IMR-90 (cell line): ENCODE results near the gene SYNGR1. TPM values are rescaled to one million over a fixed set of nuclear protein-coding genes. Genes with fewer than 3 reads are reported as not detected.

Experiments
- ATAC-seq: fragments of 200-7000 bp; cut with Tn5 transposase; 2 replicates; pipeline ENCODE4 v1.9.1; 2020; ENCODE audit warnings: low read depth, mild to moderate bottlenecking, moderate library complexity
- BruUV-seq: library from RNA; stranded (reverse); fragments of 400-500 nt; replicated peaks from 2 replicates; lab custom pipeline; 2021; lab: Mats Ljungman, UMichigan
- CTCF ChIA-PET: fragments of 300-600 bp; formaldehyde crosslinking; extraction: SDS; loops from one replicate; lab custom pipeline; 2021; ENCODE audit warnings: antibody characterized with exemption; lab: Yijun Ruan, JAX
- POLR2A ChIA-PET: fragments of 300-600 bp; sonication (Branson Sonifier 250); formaldehyde crosslinking; loops from one replicate; lab custom pipeline; 2022; ENCODE audit warnings: antibody characterized with exemption; ENCODE audit not compliant: unreplicated experiment; lab: Charles Lee
- DNase-seq: peaks from one replicate; pipeline ENCODE4 v3.0.0; 2013
- H2AFZ ChIP-seq: replicated peaks from 2 replicates; pipeline ENCODE3; 2013; ENCODE audit warnings: low read length, mild to moderate bottlenecking; ENCODE audit not compliant: poor library complexity
- H2AK5ac ChIP-seq: 2 replicates; pipeline ENCODE4 v1.6.1; 2013; ENCODE audit warnings: low read depth, low read length, inconsistent platforms
- H2AK9ac ChIP-seq: replicated peaks from 2 replicates; pipeline ENCODE3; 2013; ENCODE audit warnings: mild to moderate bottlenecking, low read depth, low read length, moderate library complexity; ENCODE audit not compliant: poor library complexity
- H2BK120ac ChIP-seq: 2 replicates; pipeline ENCODE4 v1.6.1; 2013; ENCODE audit warnings: low read depth, low read length, inconsistent platforms
- H2BK15ac ChIP-seq: 3 replicates; pipeline ENCODE4 v1.6.1; 2013; ENCODE audit warnings: low read depth, low read length, inconsistent platforms
- H2BK20ac ChIP-seq: 2 replicates; pipeline ENCODE4 v1.6.1; 2013; ENCODE audit warnings: low read depth, mild to moderate bottlenecking, inconsistent platforms, low read length, moderate library complexity
- H2BK5ac ChIP-seq: 2 replicates; pipeline ENCODE4 v1.6.1; 2013; ENCODE audit warnings: mild to moderate bottlenecking, low read depth, low read length, inconsistent platforms; ENCODE audit not compliant: poor library complexity, severe bottlenecking
- H3K14ac ChIP-seq: replicated peaks from 2 replicates; pipeline ENCODE4 v1.6.1; 2013; ENCODE audit warnings: low read depth, low read length, inconsistent platforms
- H3K18ac ChIP-seq: 2 replicates; pipeline ENCODE4 v1.6.1; 2013; ENCODE audit warnings: low read depth, low read length, control low read depth
- H3K23ac ChIP-seq: 2 replicates; pipeline ENCODE4 v1.6.1; 2013; ENCODE audit warnings: low read depth, low read length, inconsistent platforms
- H3K27ac ChIP-seq: 2 replicates; pipeline ENCODE4 v1.5.1; 2013; ENCODE audit warnings: mild to moderate bottlenecking, control low read depth, low read length; ENCODE audit not compliant: insufficient read depth
- H3K27me3 ChIP-seq: 2 replicates; pipeline ENCODE4 v1.6.1; 2013; ENCODE audit warnings: low read length; ENCODE audit not compliant: control insufficient read depth, insufficient read depth
- H3K36me3 ChIP-seq: 2 replicates; pipeline ENCODE4 v1.6.1; 2013; ENCODE audit warnings: low read length, mixed read lengths; ENCODE audit not compliant: control insufficient read depth, insufficient read depth
- H3K4ac ChIP-seq: 2 replicates; pipeline ENCODE4 v1.6.1; 2013; ENCODE audit warnings: low read depth, low read length, inconsistent platforms
- H3K4me1 ChIP-seq: 2 replicates; pipeline ENCODE4 v1.6.1; 2013; ENCODE audit warnings: low read length, mixed read lengths; ENCODE audit not compliant: control insufficient read depth, insufficient read depth
- H3K4me2 ChIP-seq: 2 replicates; pipeline ENCODE4 v1.6.1; 2013; ENCODE audit warnings: low read depth, mild to moderate bottlenecking, control low read depth, low read length, moderate library complexity
- H3K4me3 ChIP-seq: 2 replicates; pipeline ENCODE4 v1.5.1; 2013; ENCODE audit warnings: low read depth, mild to moderate bottlenecking, control low read depth, low read length, moderate library complexity; ENCODE audit not compliant: insufficient read depth
- H3K56ac ChIP-seq: 2 replicates; pipeline ENCODE4 v1.6.1; 2013; ENCODE audit warnings: low read length, inconsistent platforms; ENCODE audit not compliant: insufficient read depth; ENCODE audit errors: extremely low read depth
- H3K79me1 ChIP-seq, 2 experiments: 2 replicates each; pipeline ENCODE4 v1.6.1; 2013; ENCODE audit warnings: low read length in 2 of 2, inconsistent platforms in 1 of 2, low read depth in 1 of 2
- H3K9ac ChIP-seq: 2 replicates; pipeline ENCODE4 v1.6.1; 2013; ENCODE audit warnings: low read depth, low read length, control low read depth
- H3K9me1 ChIP-seq: 2 replicates; pipeline ENCODE4 v1.6.1; 2013; ENCODE audit warnings: low read length, inconsistent platforms; ENCODE audit not compliant: insufficient read depth
- H3K9me3 ChIP-seq: 2 replicates; pipeline ENCODE4 v1.6.1; 2013; ENCODE audit warnings: low read length; ENCODE audit not compliant: control insufficient read depth, insufficient read depth
- H4K20me1 ChIP-seq: 2 replicates; pipeline ENCODE4 v1.6.1; 2013; ENCODE audit warnings: low read length, inconsistent platforms; ENCODE audit not compliant: insufficient read depth
- H4K5ac ChIP-seq: 2 replicates; pipeline ENCODE4 v1.6.1; 2013; ENCODE audit warnings: mild to moderate bottlenecking, low read depth, low read length, control low read depth
- H4K8ac ChIP-seq, 2 experiments: 2 replicates each; pipeline ENCODE4 v1.6.1; 2013; ENCODE audit warnings: low read depth in 2 of 2, low read length in 2 of 2, control low read depth in 1 of 2, inconsistent platforms in 1 of 2
- H4K91ac ChIP-seq: 2 replicates; pipeline ENCODE4 v1.6.1; 2013; ENCODE audit warnings: low read depth, low read length, inconsistent platforms; ENCODE audit not compliant: insufficient read depth
- BHLHE40 ChIP-seq: fragments of 150-350 bp; IDR thresholded peaks from 2 replicates; pipeline ENCODE4 v1.6.1; 2016; ENCODE audit warnings: mild to moderate bottlenecking, low read depth, low read length
- CEBPB ChIP-seq: IDR thresholded peaks from 2 replicates; pipeline ENCODE4 v1.6.1; 2012; ENCODE audit warnings: low read depth, low read length, improper control_type of control experiment
- CHD1 ChIP-seq: IDR thresholded peaks from 2 replicates; pipeline ENCODE4 v1.6.1; 2012; ENCODE audit warnings: low read depth, low read length, improper control_type of control experiment
- CTCF ChIP-seq: conservative IDR thresholded peaks from 2 replicates; pipeline ENCODE4 v1.5.1; 2012; ENCODE audit warnings: mild to moderate bottlenecking, low read depth, low read length, improper control_type of control experiment
- ELK1 ChIP-seq: fragments of 150-350 bp; IDR thresholded peaks from 2 replicates; pipeline ENCODE4 v1.6.1; 2016; ENCODE audit warnings: low read depth, mild to moderate bottlenecking, low read length, moderate library complexity, borderline replicate concordance
- FOS ChIP-seq: fragments of 150-350 bp; IDR thresholded peaks from 2 replicates; pipeline ENCODE4 v1.6.1; 2016; ENCODE audit warnings: low read depth, low read length
- MAFK ChIP-seq: IDR thresholded peaks from 2 replicates; pipeline ENCODE4 v1.6.1; 2012; ENCODE audit warnings: low read depth, low read length, improper control_type of control experiment
- MAZ ChIP-seq: IDR thresholded peaks from 2 replicates; pipeline ENCODE4 v1.6.1; 2012; ENCODE audit warnings: low read depth, mild to moderate bottlenecking, low read length, improper control_type of control experiment, moderate library complexity, borderline replicate concordance
- MXI1 ChIP-seq: IDR thresholded peaks from 2 replicates; pipeline ENCODE4 v1.6.1; 2012; ENCODE audit warnings: low read depth, mild to moderate bottlenecking, low read length, moderate library complexity, borderline replicate concordance
- NFE2L2 ChIP-seq: fragments of 150-350 bp; IDR thresholded peaks from 2 replicates; pipeline ENCODE4 v1.6.1; 2016; ENCODE audit warnings: low read depth, mild to moderate bottlenecking, low read length
- POLR2A ChIP-seq: IDR thresholded peaks from 2 replicates; pipeline ENCODE4 v1.6.1; 2012; ENCODE audit warnings: mild to moderate bottlenecking, low read depth, low read length
- RAD21 ChIP-seq: IDR thresholded peaks from 2 replicates; pipeline ENCODE4 v1.6.1; 2012; ENCODE audit warnings: low read length, improper control_type of control experiment
- RCOR1 ChIP-seq: IDR thresholded peaks from 2 replicates; pipeline ENCODE4 v1.6.1; 2012; ENCODE audit warnings: mild to moderate bottlenecking, low read length, improper control_type of control experiment; ENCODE audit not compliant: insufficient replicate concordance
- RFX5 ChIP-seq: IDR thresholded peaks from 2 replicates; pipeline ENCODE4 v1.8.0; 2012; ENCODE audit warnings: low read depth, mild to moderate bottlenecking, low read length, moderate library complexity
- SMC3 ChIP-seq: fragments of 150-350 bp; IDR thresholded peaks from 2 replicates; pipeline ENCODE4 v1.6.1; 2016; ENCODE audit warnings: low read depth, mild to moderate bottlenecking, antibody characterized with exemption, low read length, moderate library complexity
- USF2 ChIP-seq: fragments of 150-350 bp; IDR thresholded peaks from 2 replicates; pipeline ENCODE4 v1.6.1; 2017; ENCODE audit warnings: mild to moderate bottlenecking, antibody characterized with exemption, low read length, low read depth
- WGBS, 2 experiments: methylation state at CpG; one replicate each; pipeline versions ENCODE4 v1.1.5 to v1.1.7; 2013; ENCODE audit warnings: missing lambda C conversion rate in 2 of 2; ENCODE audit not compliant: insufficient read length in 1 of 2; ENCODE audit errors: extremely low coverage in 2 of 2; 5-methylcytosine and 5-hydroxymethylcytosine counted together
- dilution Hi-C: fragments of 300-500 bp; cut with HindIII; formaldehyde crosslinking; loops from one replicate; pipeline ENCODE4 v1.14.3; 2018; ENCODE audit warnings: low sequenced_read_pairs; ENCODE audit not compliant: unreplicated experiment
- in situ Hi-C: fragments of 300-500 bp; cut with MboI; formaldehyde crosslinking; loops from 3 replicates; pipeline ENCODE4 v1.14.3; 2019; ENCODE audit warnings: low sequenced_read_pairs, inconsistent platforms, mixed read lengths
- intact Hi-C: fragments of 100-400 bp; cut with micrococcal nuclease; formaldehyde crosslinking; loops from 2 replicates; pipeline ENCODE4 v1.10.0; 2022
- polyA plus RNA-seq, 3 experiments: library from polyadenylated mRNA; depleted of rRNA; stranded (reverse); fragments of >200 nt; gene quantifications; 2 replicates each; pipeline ENCODE4 v1.2.3, GENCODE V29; 2012; ENCODE audit warnings: low replicate concordance in 1 of 3
- total RNA-seq: library from RNA; depleted of rRNA; stranded (reverse); fragments of >200 nt; gene quantifications from 2 replicates; pipeline ENCODE4 v1.2.3, GENCODE V29; 2012

SYNGR1 gene
- total and polyA plus RNA-seq, 2 of the 4 experiments (the other 2 are of a cell fraction), result 6.3 to 81.5 TPM

GRCh38 chr22:39421691-39422090, 71.9 kb downstream of the SYNGR1 start:
- CTCF ChIA-PET, result no interaction called here
- no peak overlapping the region for H2BK120ac ChIP-seq

More at GRCh38 chr22:39421691-39422090, 71.9 kb downstream of the SYNGR1 start:
- in situ Hi-C loops, result no loop called here
- no TSS peak for BruUV-seq
- TF ChIP-seq SMC3 (no peak), MAFK (no peak), CEBPB (no peak), NFE2L2 (no peak), MAZ (no peak), RCOR1 (no peak), MXI1 (no peak), CHD1 (no peak), RAD21 (no peak), FOS (no peak), RFX5 (no peak), ELK1 (no peak), POLR2A (no peak), CTCF (no peak), BHLHE40 (no peak), USF2 (no peak)
- no peak overlapping the region for H4K91ac ChIP-seq
- DNase-seq, result no peak
- H2AK5ac ChIP-seq, result no peak overlapping the region
- dilution Hi-C loops, result no loop called here
- no peak overlapping the region for H3K4me2 ChIP-seq
- intact Hi-C loops, result no loop called here
- no peak overlapping the region for H2BK5ac ChIP-seq
- H2BK15ac ChIP-seq, result no peak overlapping the region
- no peak overlapping the region for H3K56ac ChIP-seq
- H3K4me1 ChIP-seq, result no peaks in the 10 kb centered on the region
- H4K8ac ChIP-seq, result no peak overlapping the region
- no peak overlapping the region for H3K4me3 ChIP-seq
- H3K9ac ChIP-seq, result no peak overlapping the region
- H3K9me1 ChIP-seq, result 0 out of 2 replicates have a peak, but pooled peaks cover 3% of the 10 kb centered on the region
- H3K79me1 ChIP-seq, result no peaks in the 10 kb centered on the region
- no peak overlapping the region for H2AFZ ChIP-seq
- H4K5ac ChIP-seq, result no peak overlapping the region
- H3K4ac ChIP-seq, result no peak overlapping the region
- no peaks in the 10 kb centered on the region for H3K9me3 ChIP-seq
- H3K36me3 ChIP-seq, result peaks cover 61% of the 10 kb centered on the region
- POLR2A ChIA-PET, result no interaction called here
- H3K18ac ChIP-seq, result no peak overlapping the region
- no peak overlapping the region for H3K23ac ChIP-seq
- no peak overlapping the region for H3K14ac ChIP-seq
- no peak overlapping the region for H2BK20ac ChIP-seq
- ATAC-seq, result no peak
- no peak overlapping the region for H2AK9ac ChIP-seq
- 100% methylated on average over 1 of the region's 11 CpGs; no CpG with 5 or more reads in 1 of the 2 experiments for WGBS, 2 experiments
- no peaks in the 10 kb centered on the region; the same call in 1 of the 2 replicates for H4K20me1 ChIP-seq
- no peaks in the 10 kb centered on the region for H3K27me3 ChIP-seq
- H3K27ac ChIP-seq, result no peak overlapping the region
